Stimulated activated CD4-positive, alpha-beta T cell treated with anti-CD3 and anti-CD28 coated beads, Interleukin-2, amount 100 ng/mL, for 24 hours (primary cell): ENCODE measurements around the gene CNTN1.

Experiments used
- DNase-seq, 2 donors: peaks; one replicate each; pipeline ENCODE4 v3.0.0-alpha.2; 2020

Gene CNTN1

DNA sequence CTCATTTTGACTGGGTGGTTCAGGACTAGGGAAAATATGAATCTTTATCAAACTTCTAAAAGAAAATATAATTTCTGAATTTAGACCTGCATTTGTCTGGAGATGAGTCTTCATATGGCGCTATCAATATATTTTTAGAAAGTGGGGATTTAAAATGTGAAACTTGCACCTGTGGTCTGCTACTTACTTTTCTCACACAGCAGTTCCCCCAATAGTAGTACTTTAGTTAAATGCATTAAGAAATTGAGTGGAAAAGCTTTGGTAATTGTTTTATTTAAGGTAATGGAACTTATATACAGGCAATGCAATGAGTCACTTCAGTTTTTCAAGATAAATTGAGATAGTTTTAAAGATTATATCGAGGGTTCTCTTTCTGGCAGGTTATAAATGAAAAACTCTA lies 91.9 kb downstream of the CNTN1 start:
- no peak for DNase-seq

DNA sequence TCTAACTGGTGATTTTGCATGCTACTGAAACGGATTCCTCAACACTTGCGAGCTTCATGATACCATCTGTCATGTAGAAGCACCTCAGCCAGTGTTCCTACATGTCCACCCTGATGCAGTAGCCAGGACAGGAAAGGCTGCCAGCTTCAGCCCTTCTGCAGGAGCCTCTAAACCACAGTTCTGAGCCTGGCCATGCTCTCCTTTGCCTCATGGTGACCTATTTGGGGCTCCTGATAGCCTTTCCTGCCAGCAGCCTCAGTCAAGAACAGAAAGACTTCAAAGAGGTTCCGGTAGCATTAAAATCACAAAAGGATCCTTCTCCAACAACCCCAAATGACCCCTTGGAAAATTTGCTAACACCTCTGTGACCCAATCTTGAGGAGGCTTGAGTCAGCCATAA lies 96.0 kb downstream of the CNTN1 start:
- DNase-seq, result no peak

DNA sequence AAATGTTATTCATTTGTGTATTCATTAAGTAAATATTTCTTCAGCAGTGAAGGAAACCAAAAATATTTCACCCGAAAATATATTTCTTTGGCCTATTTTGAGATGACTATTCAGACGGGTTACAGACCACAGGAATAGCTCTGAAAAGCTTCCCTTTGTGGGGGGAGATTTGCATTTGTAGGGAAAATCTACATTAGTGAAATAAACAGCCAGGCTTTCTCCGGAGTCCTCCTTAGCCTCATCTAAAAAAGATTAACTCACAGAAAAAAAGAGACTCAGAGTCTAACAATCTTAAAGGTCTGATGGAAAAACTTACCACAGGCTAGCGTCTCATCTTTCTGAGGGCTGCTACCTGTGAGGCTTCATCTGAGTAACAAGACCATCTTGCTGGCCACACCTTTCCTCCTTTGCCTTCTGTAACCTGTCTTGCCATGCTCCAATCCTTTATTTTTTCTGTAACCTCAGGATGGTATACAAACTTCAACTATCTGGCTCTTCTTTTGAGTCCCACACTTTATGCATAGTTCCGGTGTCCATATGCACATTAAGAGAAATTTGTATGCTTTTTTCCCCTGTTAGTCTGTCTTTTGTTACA lies 100.7 kb downstream of the CNTN1 start:
- DNase-seq, result no peak

DNA sequence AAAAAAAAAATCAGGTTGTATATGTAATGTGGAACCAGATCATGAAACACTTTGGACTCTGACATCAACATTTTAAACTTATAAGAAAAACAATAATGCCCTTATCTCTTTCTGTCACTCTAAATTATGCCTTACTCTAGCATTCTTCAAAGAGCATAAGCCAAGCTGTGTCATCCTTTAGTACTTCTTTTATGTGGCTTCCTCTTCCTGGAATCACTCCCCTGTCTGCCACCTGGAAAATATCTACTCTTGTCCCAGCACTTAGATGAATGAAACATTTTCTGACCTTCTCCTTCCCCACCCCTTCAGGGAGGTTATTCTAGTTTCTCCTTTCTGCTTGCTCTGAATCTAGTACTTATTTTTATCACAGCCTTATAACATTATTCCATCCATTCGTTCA lies 101.2 kb downstream of the CNTN1 start:
- DNase-seq, result no peak

DNA sequence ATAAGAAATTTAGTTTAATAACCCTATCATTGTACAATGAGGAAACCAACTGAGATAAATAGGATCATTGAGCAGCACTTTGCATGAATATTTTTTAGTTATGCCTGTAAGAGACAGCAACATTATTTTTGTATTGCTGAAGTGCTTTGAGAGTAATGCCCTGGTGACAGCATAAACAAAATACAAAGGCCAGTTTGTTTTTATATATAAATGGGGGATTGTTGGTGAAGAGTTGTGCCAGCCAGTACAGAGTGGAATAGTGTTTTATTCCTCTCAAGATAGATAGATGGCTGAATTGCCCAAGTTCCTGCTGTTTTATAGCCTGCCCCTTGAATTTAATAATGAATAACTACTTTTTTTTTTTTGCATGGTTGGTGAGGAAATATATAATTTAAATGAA lies 101.8 kb downstream of the CNTN1 start:
- DNase-seq, result no peak

DNA sequence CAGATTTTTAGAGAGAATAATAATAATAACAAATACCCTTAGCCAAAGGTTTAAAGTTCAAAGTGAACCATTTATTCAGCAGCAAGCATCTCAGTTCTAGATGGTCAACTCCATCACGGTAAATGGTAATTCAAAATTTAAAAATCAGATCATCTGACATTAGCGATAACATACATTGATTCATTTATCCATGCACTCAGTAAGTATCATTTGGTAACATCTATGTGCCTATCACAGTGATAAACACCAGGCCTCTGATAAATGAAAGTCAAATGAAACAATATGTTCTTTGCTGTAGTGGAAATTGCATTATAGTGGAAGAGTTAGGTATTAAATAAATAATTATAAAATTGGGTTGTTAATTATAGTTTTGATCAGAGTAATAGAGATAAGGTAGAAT lies 108.8 kb downstream of the CNTN1 start:
- DNase-seq, result no peak

DNA sequence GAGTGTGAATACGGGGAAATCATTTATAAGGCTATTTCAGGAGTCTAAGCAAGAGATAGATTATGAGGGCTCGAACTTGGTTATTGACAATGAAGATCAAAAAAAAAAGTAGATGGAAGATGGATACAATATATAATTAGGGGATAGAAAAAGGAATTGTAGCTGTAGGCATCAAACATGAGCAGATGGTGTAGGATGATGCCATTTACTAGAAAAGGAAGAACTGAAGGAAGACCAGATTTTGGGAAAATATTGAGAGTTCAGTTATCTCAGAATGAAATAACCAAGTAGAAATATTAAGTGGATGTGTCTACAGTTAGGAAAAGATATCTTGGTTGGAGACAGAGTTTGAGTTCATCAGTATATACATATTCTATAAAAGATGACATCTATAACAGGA lies 109.6 kb downstream of the CNTN1 start:
- no peak for DNase-seq

DNA sequence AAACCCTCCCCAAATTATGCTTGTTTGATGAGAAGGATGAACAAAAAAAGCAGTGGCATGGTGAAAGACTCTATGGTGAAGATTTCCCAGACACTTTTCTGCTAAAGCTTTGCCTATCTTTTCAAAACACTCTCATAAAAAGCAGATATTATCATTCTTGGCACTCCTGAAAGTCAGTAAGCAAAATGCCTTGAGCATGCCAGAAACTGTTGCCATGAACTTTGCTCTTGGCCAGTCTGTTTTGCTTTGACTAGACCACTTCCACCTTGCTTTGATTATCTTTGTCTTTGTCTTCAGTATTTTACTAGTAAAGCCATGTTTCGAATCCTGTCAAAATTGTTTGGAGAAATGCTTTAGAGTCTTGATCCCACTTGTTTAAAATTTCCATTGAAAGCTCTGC lies 110.4 kb downstream of the CNTN1 start:
- no peak for DNase-seq

DNA sequence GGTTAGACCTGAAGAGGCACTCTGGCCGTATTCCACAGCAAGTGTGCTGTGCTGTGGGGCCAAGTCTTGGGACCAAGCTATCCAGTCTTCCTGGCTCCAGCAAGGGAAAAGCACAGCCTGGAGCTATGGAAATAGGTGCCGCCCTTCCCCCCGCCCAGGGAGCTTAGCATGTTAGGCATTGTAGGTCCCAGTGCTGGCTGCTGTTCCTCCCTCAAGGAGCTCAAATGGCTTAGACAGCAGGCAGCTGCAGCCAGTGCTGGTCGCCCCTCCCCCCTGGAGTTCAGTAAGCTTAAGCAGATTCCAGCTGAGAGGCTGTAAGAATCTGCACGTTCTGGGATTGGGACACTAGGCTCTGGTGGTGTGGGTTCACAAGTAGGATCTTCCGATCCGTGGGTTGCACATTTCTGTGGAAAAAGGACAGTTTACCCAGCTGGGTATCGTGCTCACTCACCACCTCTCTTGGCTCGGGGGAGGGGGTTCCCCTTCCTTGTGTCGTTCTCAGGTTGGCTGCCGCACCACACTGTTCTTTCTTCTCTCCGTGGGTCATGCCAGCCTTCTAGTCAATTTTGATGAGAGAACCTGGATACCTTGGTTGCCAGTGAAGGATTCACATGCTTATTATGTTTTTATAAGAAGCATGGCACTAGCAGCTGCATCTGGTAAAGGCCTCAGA lies 127.3 kb downstream of the CNTN1 start:
- no peak for DNase-seq

DNA sequence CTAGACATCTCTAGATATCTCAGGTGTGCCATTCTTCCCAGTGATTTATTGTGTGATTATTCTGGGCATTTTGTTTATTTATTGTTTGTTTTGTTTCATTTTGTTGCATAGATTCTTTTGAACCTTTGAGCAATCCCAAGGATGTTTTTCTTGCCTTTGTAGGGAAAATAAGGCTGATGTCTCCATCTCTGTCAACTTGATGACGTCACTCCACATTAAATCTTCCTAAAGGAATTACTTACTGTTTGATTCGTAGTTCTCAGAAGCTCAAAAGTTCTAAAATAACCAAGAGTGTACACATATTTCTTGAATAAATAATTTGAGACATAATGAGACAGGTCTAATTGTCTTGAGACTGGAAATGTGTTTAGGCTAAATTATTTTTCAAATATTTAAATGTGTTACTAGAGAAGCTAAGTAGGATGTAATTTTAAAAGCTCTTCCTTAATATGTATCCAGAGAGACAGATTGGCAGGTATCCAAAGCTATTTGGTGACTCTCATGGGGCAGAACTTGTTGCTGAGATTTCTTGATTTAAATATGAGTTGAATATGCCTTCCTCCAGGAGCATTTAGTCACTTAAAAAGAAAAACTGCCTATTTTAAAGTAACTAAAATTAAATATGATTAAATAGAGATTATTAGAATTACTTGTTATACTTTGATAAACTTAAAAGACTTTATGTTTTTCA lies 128.7 kb downstream of the CNTN1 start:
- no peak for DNase-seq

DNA sequence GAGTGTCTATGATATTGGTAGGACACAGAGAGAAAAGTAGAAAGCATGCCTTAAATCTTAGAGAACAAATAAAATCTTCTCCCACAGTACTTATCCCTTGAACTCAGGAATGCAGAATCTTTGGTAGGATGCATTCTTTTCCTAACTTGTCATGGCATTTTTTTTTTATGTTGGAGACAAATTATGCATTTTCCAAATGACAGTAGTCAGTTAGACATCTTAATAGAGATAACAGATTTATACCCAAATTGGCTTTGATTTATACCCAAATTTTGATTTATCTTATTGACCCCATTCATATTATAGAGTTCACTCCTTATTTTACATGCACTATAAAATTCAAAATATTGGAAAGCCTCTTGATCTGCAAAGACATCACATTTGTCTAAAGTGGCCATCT lies 132.9 kb downstream of the CNTN1 start:
- DNase-seq, result no peak

DNA sequence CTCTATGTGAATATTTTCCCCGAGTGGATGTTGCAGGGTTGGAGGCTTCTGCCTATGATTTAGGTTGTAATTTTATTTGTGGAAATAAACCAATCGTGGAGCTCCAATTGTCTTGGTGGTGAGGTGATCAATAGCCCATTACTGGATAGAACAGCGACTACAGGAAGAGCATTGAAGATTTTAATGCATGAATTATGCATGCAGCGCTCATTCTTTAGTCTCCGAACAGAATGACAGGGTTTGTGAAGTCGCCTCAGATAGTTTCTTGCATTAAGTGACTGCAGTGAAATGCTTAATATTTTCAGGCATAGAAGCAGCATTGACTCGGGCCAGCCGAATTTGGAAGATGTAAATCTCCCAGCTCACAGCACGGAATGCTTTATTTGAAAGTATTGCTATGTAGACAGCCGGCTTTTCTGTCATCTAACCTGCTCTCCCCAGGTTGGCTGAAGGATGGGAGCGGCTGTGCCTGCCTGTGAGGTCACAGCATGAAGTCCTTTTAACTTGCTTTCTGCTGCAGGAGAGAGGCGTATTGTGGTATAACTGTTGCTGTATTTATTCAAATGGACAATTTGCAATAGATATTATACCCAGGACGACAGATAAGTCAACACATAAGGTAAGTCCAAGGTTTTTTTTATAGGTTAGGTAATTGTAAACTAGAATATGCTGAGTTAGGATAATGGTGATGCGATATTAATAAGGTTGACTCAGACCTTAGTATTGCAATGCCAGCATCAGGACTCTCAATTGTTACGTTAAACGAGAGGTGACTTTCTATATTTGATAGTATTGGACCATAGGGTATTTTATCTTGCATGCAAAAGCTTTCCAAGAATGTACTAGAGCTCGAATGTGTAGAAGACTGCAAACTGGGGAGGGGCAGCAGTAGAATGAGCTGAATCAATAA lies 135.7 kb downstream of the CNTN1 start:
- DNase-seq, result no peak

DNA sequence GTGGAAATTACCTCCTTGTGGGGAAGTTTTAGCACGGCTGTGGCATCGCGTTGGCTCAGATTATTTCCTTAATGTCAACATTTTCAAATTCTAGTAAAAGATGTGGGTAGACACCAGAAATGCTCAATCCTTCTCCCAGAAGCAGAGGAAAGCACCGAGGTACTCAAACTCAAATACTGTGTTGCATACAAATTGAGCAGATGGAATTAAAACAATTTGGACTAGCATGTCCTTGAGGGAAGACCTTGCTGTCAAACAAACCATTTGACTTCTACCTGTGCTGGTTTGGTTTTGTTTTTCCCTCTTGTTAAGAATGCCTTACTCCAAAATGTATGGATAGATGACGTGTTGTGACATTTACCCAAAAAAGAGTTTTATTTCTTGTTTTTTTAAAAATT lies 136.4 kb downstream of the CNTN1 start:
- no peak for DNase-seq

DNA sequence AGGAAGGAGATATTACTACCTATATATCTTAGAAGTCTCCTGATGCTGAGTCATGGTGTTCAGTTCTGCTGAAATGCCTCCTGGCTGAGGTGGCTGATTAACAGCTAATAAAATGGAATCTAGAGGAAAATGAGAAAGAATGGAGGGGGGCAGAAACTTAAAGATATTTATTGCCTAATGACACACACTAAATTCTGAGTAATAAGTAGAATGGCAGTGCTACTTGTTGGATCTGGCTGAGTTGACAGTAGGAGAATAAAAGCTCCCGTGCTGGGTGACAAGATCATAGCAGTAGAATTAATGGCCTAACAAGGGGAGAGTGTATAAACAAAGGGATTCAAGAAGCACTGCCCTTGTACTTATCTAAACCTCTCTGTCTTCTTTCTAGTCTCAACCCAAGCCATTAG lies 137.5 kb downstream of the CNTN1 start:
- no peak for DNase-seq

DNA sequence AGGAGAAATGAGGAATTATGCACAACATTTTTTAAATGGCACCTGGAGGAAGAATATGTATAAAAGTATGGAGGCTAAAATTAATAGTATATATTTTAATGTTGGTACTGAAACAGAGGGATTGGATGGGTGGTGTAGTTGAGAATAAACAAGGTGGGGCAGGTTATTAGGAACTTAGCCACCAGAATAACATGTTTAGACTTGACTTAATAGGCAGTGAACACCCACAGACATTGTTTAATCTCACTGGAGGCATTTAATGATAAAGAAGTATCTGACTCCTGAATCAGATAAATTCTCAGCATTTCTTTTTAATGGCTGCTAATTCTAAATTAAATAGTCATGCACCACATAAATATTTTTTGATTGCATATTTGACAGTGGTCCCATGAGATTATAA lies 139.7 kb downstream of the CNTN1 start:
- no peak for DNase-seq

DNA sequence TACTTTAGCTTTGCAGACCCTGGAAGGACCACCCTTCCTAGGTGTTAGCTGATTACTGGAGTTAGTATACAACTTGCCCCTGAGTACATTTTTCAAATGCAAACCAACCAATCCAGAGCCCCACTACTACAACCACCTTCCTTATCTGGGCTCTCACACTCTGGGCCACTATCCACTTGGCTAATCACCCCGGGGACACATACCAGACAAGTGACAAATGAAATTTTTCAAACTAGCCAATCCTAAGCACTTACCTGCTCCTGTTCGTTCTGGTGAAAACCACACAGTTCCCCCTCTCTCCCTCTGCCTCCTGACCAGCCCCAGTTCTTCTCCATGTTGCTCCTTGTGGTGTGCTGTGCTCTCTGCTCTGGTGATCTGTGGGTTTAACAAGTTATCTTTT lies 140.4 kb downstream of the CNTN1 start:
- no peak for DNase-seq

DNA sequence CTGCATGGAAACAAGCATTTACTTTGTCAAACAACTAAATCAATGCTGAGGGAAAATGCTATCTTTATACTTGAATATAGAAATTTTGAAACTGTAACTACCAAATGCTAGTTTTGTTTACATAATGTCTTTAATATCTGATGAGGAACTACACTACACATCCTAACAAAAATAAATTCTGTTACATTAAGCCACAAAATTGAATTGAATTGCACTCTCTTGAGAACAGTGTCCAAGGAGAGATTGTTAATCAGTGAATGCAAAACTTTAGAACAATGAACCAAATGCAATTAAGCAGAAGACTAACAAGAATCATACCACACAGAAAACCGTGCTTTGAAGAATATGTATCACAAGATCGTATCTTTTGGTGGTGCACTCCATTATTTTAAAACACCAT lies 141.6 kb downstream of the CNTN1 start:
- DNase-seq, result no peak

DNA sequence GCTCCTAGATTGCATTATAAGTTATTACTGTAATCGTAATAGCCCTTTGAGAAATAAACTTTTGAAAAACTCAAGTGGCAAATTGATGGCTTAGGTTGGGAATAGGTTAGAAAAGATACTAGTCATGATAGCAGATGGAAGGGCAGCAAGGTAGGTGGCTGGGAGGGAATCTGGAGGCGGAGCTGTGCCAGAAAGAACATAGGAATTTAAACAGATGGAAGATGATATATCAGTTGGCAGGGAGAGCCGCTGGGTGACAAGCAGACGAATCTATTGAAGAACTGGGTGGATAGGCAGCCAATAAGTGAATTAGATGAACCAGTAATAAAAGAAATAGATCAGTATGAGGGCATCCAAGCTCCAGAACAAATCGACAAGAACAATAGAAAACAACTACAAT lies 142.1 kb downstream of the CNTN1 start:
- no peak for DNase-seq

DNA sequence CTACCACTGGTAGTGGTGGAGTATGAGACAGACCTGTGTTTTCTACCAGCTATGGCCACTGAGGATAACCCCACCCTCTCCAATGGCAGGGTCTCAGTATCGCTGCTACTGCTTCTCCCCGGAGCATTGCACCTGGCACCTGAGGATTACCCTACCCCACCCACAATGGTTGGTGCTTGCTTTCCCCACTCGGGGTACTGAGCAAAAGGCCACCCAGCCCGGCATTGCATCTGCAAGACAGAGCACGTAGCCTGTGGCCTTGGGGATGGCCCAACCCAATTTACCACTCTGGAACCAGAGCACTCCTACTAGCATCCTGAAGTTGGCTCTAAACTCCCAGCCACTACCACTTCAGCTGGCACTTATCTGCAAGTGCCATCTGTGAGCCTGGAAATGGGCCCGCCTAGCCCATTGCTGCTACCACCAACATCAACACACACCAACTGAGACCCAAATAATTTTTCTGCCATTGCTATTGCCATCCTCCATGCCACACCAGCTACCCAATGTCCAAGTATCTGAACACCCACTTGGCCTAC lies 145.7 kb downstream of the CNTN1 start:
- DNase-seq, result no peak

DNA sequence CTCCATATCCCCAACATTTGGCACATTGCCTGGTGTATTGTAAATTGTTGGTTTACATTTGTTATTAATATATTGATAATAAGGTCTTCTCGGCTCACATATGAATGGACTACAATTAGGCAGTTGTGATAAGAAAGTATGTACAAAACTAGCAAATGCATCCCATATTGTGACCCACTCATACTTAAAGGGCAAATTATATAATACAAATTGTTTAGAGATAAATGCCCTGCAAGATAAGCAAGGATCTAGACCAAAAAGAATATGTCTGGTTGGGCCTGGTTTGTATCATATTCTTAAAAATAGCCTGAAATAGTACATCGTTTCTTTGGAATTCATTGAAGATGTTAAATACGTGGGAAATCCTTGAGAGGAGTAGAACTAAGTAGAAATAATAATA lies 151.3 kb downstream of the CNTN1 start:
- DNase-seq, result no peak

DNA sequence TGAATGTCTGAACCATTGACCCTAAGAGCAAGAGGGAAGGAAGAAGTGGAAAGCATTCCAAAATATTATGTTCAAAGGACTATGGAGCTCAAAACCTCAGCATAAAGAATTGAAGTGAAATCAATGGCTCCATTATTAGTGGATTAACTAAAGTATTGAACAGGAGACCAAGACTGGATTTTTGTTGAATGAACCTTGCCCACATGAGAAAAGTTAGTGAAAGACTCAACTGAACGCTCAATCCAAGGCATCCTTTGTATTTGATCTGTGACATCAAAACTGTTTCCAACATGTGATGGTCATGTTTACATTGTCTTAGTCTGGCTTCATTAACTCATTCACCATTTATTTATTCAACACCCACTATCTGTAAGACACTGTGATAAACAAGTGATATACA lies 161.0 kb downstream of the CNTN1 start:
- no peak for DNase-seq

DNA sequence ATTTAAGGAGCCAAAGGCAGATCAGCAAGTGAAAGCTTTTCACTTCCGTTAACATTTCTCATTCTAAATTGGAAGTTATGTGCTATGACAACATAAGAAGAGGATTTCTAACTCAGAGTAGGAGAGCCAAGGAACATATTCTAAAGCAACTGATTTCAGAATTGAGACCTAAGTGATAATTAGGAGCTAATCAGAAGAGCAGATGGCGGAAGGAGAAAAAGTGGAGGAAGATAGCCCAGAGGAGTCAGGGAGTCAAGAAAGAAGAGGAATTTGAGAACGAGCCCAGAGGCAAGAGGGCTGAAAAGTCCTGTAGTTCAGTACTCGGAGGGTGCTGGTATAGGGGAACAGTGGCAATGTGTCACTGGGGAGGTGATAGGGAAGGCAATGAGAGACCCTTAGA lies 162.4 kb downstream of the CNTN1 start:
- DNase-seq, result no peak

DNA sequence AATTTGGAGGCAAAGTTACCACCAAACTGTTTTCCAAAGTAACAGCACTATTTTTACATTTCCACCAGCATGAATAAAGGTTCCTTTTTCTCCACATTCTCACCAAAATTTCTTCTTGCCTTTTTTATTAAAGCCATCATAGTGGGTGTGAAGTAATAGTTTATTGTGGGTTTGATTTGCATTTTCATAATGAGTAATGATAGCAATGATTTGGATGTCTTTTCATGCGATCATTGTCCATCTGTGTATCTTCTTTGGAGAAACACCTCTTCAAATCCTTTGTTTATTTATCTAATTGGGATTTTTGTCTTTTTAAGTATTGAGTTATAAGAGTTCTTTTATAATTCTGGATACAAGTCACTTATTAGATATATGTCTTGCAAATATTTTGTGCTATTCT lies 172.7 kb downstream of the CNTN1 start:
- no peak for DNase-seq
